HEK293 (cell line): ENCODE results near the gene PPARD.

Source experiments
- CTCF ChIA-PET: fragments of 350-600 bp; formaldehyde crosslinking; extraction: SDS; loops from one replicate; lab custom pipeline; 2021; ENCODE audit warnings: antibody characterized with exemption; lab: Yijun Ruan, JAX
- POLR2A ChIA-PET: fragments of 300-600 bp; formaldehyde crosslinking; extraction: SDS; loops from one replicate; lab custom pipeline; 2020; ENCODE audit warnings: antibody characterized with exemption, inconsistent platforms; lab: Yijun Ruan, JAX
- H3K27ac ChIP-seq: fragments of 200-500 bp; sonication (Bioruptor generic); 2 replicates; pipeline ENCODE4 v1.5.1; 2014; ENCODE audit warnings: low read depth, low read length, control low read depth, inconsistent platforms; ENCODE audit errors: extremely low read depth
- H3K36me3 ChIP-seq, 2 experiments: fragments of 200-500 bp in 1 of 2; sonication (Bioruptor generic) in 1 of 2; 1 replicate in 1 of 2; 2 replicates in 1 of 2; pipeline ENCODE4 v1.5.1; 2014 to 2017; ENCODE audit warnings: inconsistent platforms in 2 of 2, low read length in 2 of 2; ENCODE audit not compliant: control insufficient read depth in 2 of 2, insufficient read depth in 1 of 2
- H3K4me1 ChIP-seq: fragments of 200-500 bp; sonication (Bioruptor generic); 2 replicates; pipeline ENCODE4 v1.5.1; 2014; ENCODE audit warnings: mild to moderate bottlenecking, low read length, inconsistent platforms; ENCODE audit not compliant: control insufficient read depth, insufficient read depth
- H3K4me3 ChIP-seq: 2 replicates; pipeline ENCODE4 v1.5.1; 2011; ENCODE audit warnings: low read depth, mild to moderate bottlenecking, control low read depth, low read length, moderate library complexity
- H3K9me3 ChIP-seq: fragments of 200-500 bp; sonication (Bioruptor generic); 2 replicates; pipeline ENCODE4 v1.5.1; 2014; ENCODE audit warnings: low read depth, low read length, inconsistent platforms; ENCODE audit not compliant: control insufficient read depth, insufficient read depth
- GLIS2 ChIP-seq: fragments of 450-650 bp; formaldehyde crosslinking; IDR thresholded peaks from 2 replicates; pipeline ENCODE4 v1.5.1; 2016; ENCODE audit warnings: missing biosample characterization, missing genetic modification characterization
- OSR2 ChIP-seq: fragments of 450-650 bp; formaldehyde crosslinking; IDR thresholded peaks from 2 replicates; pipeline ENCODE4 v1.5.1; 2016; ENCODE audit warnings: missing biosample characterization, missing genetic modification characterization
- PRDM1 ChIP-seq: fragments of 450-650 bp; formaldehyde crosslinking; IDR thresholded peaks from 2 replicates; pipeline ENCODE4; 2016; ENCODE audit warnings: missing biosample characterization, missing genetic modification characterization
- REPIN1 ChIP-seq: fragments of 450-650 bp; formaldehyde crosslinking; IDR thresholded peaks from 2 replicates; pipeline ENCODE4 v1.5.1; 2017; ENCODE audit warnings: missing biosample characterization, missing genetic modification characterization, low read depth
- SCRT2 ChIP-seq: fragments of 450-650 bp; formaldehyde crosslinking; IDR thresholded peaks from 2 replicates; pipeline ENCODE4 v1.5.1; 2016; ENCODE audit warnings: missing biosample characterization, missing genetic modification characterization
- SP3 ChIP-seq: fragments of 450-650 bp; formaldehyde crosslinking; IDR thresholded peaks from 2 replicates; pipeline ENCODE4 v1.5.1; 2016; ENCODE audit warnings: missing biosample characterization, missing genetic modification characterization
- WT1 ChIP-seq: fragments of 450-650 bp; formaldehyde crosslinking; IDR thresholded peaks from 2 replicates; pipeline ENCODE4 v1.5.1; 2016; ENCODE audit warnings: missing biosample characterization, missing genetic modification characterization
- ZEB2 ChIP-seq: fragments of 450-650 bp; formaldehyde crosslinking; IDR thresholded peaks from 2 replicates; pipeline ENCODE4 v1.5.1; 2016; ENCODE audit warnings: missing biosample characterization, missing genetic modification characterization
- ZFP69B ChIP-seq: fragments of 450-650 bp; formaldehyde crosslinking; IDR thresholded peaks from 2 replicates; pipeline ENCODE4 v1.5.1; 2016; ENCODE audit warnings: missing biosample characterization, missing genetic modification characterization
- ZIC2 ChIP-seq: fragments of 450-650 bp; formaldehyde crosslinking; IDR thresholded peaks from 2 replicates; pipeline ENCODE4 v1.5.1; 2016; ENCODE audit warnings: missing biosample characterization, missing genetic modification characterization
- ZNF146 ChIP-seq: fragments of 450-650 bp; formaldehyde crosslinking; IDR thresholded peaks from 2 replicates; pipeline ENCODE4 v1.5.1; 2016; ENCODE audit warnings: missing biosample characterization, missing genetic modification characterization
- ZNF184 ChIP-seq: fragments of 450-650 bp; IDR thresholded peaks from 2 replicates; pipeline ENCODE4 v1.5.1; 2018; ENCODE audit warnings: missing biosample characterization, mild to moderate bottlenecking, missing genetic modification characterization
- ZNF211 ChIP-seq: fragments of 450-650 bp; formaldehyde crosslinking; IDR thresholded peaks from 2 replicates; pipeline ENCODE4 v1.5.1; 2016; ENCODE audit warnings: low read depth, missing biosample characterization, missing genetic modification characterization
- ZNF335 ChIP-seq: fragments of 450-650 bp; formaldehyde crosslinking; conservative IDR thresholded peaks from 2 replicates; pipeline ENCODE4 v1.5.1; 2016; ENCODE audit warnings: missing biosample characterization, missing genetic modification characterization
- ZNF354C ChIP-seq: fragments of 450-650 bp; formaldehyde crosslinking; IDR thresholded peaks from 2 replicates; pipeline ENCODE4 v1.5.1; 2016; ENCODE audit warnings: missing biosample characterization, missing genetic modification characterization, low read depth, borderline replicate concordance
- ZNF391 ChIP-seq: fragments of 450-650 bp; formaldehyde crosslinking; IDR thresholded peaks from 2 replicates; pipeline ENCODE4 v1.5.1; 2016; ENCODE audit warnings: low read depth, missing biosample characterization, missing genetic modification characterization, borderline replicate concordance
- ZNF549 ChIP-seq: fragments of 450-650 bp; IDR thresholded peaks from 2 replicates; pipeline ENCODE4 v1.5.1; 2018; ENCODE audit warnings: missing biosample characterization, missing genetic modification characterization, mild to moderate bottlenecking, inconsistent platforms, moderate library complexity
- ZNF623 ChIP-seq: fragments of 450-650 bp; formaldehyde crosslinking; IDR thresholded peaks from 2 replicates; pipeline ENCODE4 v1.5.1; 2016; ENCODE audit warnings: missing biosample characterization, missing genetic modification characterization
- ZNF664 ChIP-seq: fragments of 450-650 bp; formaldehyde crosslinking; IDR thresholded peaks from 2 replicates; pipeline ENCODE4 v1.5.1; 2016; ENCODE audit warnings: missing biosample characterization, missing genetic modification characterization
- ZNF791 ChIP-seq: fragments of 450-650 bp; formaldehyde crosslinking; IDR thresholded peaks from 2 replicates; pipeline ENCODE4 v1.5.1; 2016; ENCODE audit warnings: missing biosample characterization, missing genetic modification characterization
- ZNF837 ChIP-seq: fragments of 450-650 bp; formaldehyde crosslinking; IDR thresholded peaks from 2 replicates; pipeline ENCODE4 v1.5.1; 2016; ENCODE audit warnings: missing biosample characterization, missing genetic modification characterization
- ZXDB ChIP-seq: fragments of 450-650 bp; formaldehyde crosslinking; IDR thresholded peaks from 2 replicates; pipeline ENCODE4 v1.5.1; 2016; ENCODE audit warnings: missing biosample characterization, missing genetic modification characterization
- TF ChIP-seq, protein P1 (sequence below): fragments of 450-650 bp; formaldehyde crosslinking; IDR thresholded peaks from 2 replicates; pipeline ENCODE4 v1.5.1; 2017; ENCODE audit warnings: missing biosample characterization, missing genetic modification characterization
- TF ChIP-seq, protein P2 (sequence below): fragments of 450-650 bp; formaldehyde crosslinking; IDR thresholded peaks from 2 replicates; pipeline ENCODE4 v1.5.1; 2016; ENCODE audit warnings: missing biosample characterization, missing genetic modification characterization
- TF ChIP-seq, protein P3 (sequence below): fragments of 450-650 bp; formaldehyde crosslinking; IDR thresholded peaks from 2 replicates; pipeline ENCODE4 v1.5.1; 2017; ENCODE audit warnings: missing biosample characterization, mild to moderate bottlenecking, missing genetic modification characterization, moderate library complexity
- TF ChIP-seq, protein P4 (sequence below): fragments of 450-650 bp; formaldehyde crosslinking; IDR thresholded peaks from 2 replicates; pipeline ENCODE4 v1.5.1; 2016; ENCODE audit warnings: missing biosample characterization, missing genetic modification characterization
- TF ChIP-seq, protein P5 (sequence below): fragments of 450-650 bp; formaldehyde crosslinking; IDR thresholded peaks from 2 replicates; pipeline ENCODE4 v1.5.1; 2016; ENCODE audit warnings: missing biosample characterization, missing genetic modification characterization

PPARD gene

DNA sequence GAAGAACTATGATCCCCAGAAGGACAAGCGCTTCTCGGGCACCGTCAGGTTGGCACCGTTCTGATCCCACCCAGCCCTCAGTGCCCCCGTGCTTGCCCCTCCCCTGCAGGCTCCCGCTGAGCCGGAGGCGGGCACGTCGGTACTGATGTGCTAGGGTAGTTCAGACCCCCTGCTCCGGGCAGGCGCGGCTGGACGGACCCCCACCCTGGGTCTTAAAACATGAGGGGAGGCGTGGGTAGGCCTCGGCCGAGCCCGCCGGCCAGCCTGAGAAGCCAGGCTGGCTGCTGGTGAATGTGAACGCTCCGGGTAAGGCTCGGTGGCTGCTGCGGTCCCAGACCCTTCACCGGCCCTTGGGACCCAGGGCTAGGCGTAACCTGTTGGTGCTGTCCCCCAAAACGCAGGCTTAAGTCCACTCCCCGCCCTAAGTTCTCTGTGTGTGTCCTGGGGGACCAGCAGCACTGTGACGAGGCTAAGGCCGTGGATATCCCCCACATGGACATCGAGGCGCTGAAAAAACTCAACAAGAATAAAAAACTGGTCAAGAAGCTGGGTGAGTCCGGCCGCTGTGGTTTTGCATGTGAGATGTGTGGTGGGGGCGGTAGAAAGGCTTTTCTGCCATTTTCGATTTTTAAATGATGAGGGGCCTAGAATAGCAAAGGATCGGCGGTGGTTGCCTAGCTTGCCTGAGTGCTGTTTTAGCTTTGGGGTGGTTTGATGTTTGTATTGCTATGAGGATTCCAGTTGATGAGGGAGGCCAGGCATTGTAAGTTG, 126.8 kb downstream of the PPARD start (continued):
- TF ChIP-seq, protein P1, sequence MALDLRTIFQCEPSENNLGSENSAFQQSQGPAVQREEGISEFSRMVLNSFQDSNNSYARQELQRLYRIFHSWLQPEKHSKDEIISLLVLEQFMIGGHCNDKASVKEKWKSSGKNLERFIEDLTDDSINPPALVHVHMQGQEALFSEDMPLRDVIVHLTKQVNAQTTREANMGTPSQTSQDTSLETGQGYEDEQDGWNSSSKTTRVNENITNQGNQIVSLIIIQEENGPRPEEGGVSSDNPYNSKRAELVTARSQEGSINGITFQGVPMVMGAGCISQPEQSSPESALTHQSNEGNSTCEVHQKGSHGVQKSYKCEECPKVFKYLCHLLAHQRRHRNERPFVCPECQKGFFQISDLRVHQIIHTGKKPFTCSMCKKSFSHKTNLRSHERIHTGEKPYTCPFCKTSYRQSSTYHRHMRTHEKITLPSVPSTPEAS = no peak
- TF ChIP-seq ZNF211 (tag by site-specific recombination) = no peak
- 0 out of 2 replicates have a peak, but pooled peaks have one; percentile 25 for TF ChIP-seq ZNF837
- no peak for TF ChIP-seq ZNF549 (tag by site-specific recombination)
- TF ChIP-seq ZNF335 (tag by site-specific recombination) = peak; percentile 86; the same call in 1 of the 2 replicates
- no peak for TF ChIP-seq ZNF391 (tag by site-specific recombination)
- TF ChIP-seq OSR2 (tag by site-specific recombination) = no peak
- no peak for TF ChIP-seq ZFP69B
- TF ChIP-seq GLIS2 (tag by site-specific recombination) = peak; percentile 65
- TF ChIP-seq ZNF791 (tag by site-specific recombination) = no peak
- TF ChIP-seq ZNF623 (tag by site-specific recombination) = no peak
- TF ChIP-seq ZNF354C (tag by site-specific recombination) = no peak
- TF ChIP-seq, protein P2, sequence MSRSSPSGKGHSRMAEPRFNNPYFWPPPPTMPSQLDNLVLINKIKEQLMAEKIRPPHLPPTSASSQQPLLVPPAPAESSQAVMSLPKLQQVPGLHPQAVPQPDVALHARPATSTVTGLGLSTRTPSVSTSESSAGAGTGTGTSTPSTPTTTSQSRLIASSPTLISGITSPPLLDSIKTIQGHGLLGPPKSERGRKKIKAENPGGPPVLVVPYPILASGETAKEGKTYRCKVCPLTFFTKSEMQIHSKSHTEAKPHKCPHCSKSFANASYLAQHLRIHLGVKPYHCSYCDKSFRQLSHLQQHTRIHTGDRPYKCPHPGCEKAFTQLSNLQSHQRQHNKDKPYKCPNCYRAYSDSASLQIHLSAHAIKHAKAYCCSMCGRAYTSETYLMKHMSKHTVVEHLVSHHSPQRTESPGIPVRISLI = no peak
- peak; percentile 29; the same call in 1 of the 2 replicates for TF ChIP-seq ZIC2 (tag by site-specific recombination)
- TF ChIP-seq SCRT2 (tag by site-specific recombination) = peak; percentile 25; the same call in 1 of the 2 replicates

DNA sequence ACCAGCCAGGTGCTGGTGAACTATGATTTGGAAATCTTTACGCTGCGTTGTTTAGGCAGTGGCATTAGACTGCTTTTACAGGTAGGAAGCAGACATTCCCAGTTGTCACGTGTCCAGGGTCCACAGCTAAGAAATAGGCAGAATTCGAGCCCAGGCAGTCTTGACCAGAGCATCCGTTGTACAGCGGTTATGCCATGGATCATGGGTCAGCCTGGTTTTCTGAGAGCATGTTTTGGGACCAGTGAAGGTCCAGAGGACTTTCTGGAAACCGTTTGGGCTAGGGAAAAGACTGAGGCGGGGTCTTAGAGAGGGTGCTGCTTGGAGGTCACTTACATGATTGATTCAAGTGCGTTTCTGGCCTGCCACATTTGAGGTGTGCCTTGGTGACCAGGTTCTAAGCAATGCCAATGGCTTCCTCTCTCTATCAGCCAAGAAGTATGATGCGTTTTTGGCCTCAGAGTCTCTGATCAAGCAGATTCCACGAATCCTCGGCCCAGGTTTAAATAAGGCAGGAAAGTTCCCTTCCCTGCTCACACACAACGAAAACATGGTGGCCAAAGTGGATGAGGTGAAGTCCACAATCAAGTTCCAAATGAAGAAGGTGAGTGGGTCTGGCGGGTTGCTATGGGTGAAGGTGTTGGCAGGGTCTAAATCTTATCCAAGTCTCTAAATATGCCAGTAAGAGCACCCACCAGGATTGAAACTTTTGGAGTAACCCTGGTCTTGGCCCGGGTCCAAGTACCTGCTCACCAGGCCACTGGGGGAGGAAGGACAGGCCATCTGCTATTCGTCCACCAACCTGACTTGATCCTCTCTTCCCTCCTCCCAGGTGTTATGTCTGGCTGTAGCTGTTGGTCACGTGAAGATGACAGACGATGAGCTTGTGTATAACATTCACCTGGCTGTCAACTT, 127.6 kb downstream of the PPARD start:
- H3K36me3 ChIP-seq = peaks cover 13 to 85% of the 10 kb centered on the region in 2 experiments; a peak in 2 of 3 replicates
- ChIA-PET POLR2A (interaction anchor here (0.9 to 9.5 kb wide), 7 partner anchors 12 to 217 kb away, joined by 3 to 198 read pairs (median 24); partner anchors contain the start of genes FANCE and TEAD3), CTCF (interaction anchor here (0.6 to 1.8 kb wide), 6 partner anchors 10 to 427 kb away, joined by 3 to 8 read pairs (median 3); partner anchors contain the start of gene PPARD)
- no peaks in the 10 kb centered on the region for H3K9me3 ChIP-seq
- peak overlapping the region; percentile 100 for H3K27ac ChIP-seq
- H3K4me3 ChIP-seq = peak overlapping the region; percentile 80
- H3K4me1 ChIP-seq = 0 out of 2 replicates have a peak, but pooled peaks cover 5% of the 10 kb centered on the region
- TF ChIP-seq PRDM1 (tag by site-specific recombination) (no peak), ZNF184 (peak; percentile 27; the same call in 1 of the 2 replicates), OSR2 (tag by site-specific recombination) (no peak), ZNF146 (tag by site-specific recombination) (no peak), REPIN1 (no peak), ZEB2 (tag by site-specific recombination) (peak; percentile 37; the same call in 1 of the 2 replicates), ZNF664 (no peak), SP3 (0 out of 2 replicates have a peak, but pooled peaks have one; percentile 8), ZXDB (tag by site-specific recombination) (0 out of 2 replicates have a peak, but pooled peaks have one; percentile 8), WT1 (no peak)
- TF ChIP-seq, protein P3, sequence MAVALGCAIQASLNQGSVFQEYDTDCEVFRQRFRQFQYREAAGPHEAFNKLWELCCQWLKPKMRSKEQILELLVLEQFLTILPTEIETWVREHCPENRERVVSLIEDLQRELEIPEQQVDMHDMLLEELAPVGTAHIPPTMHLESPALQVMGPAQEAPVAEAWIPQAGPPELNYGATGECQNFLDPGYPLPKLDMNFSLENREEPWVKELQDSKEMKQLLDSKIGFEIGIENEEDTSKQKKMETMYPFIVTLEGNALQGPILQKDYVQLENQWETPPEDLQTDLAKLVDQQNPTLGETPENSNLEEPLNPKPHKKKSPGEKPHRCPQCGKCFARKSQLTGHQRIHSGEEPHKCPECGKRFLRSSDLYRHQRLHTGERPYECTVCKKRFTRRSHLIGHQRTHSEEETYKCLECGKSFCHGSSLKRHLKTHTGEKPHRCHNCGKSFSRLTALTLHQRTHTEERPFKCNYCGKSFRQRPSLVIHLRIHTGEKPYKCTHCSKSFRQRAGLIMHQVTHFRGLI (tag by site-specific recombination) = no peak
- TF ChIP-seq, protein P4, sequence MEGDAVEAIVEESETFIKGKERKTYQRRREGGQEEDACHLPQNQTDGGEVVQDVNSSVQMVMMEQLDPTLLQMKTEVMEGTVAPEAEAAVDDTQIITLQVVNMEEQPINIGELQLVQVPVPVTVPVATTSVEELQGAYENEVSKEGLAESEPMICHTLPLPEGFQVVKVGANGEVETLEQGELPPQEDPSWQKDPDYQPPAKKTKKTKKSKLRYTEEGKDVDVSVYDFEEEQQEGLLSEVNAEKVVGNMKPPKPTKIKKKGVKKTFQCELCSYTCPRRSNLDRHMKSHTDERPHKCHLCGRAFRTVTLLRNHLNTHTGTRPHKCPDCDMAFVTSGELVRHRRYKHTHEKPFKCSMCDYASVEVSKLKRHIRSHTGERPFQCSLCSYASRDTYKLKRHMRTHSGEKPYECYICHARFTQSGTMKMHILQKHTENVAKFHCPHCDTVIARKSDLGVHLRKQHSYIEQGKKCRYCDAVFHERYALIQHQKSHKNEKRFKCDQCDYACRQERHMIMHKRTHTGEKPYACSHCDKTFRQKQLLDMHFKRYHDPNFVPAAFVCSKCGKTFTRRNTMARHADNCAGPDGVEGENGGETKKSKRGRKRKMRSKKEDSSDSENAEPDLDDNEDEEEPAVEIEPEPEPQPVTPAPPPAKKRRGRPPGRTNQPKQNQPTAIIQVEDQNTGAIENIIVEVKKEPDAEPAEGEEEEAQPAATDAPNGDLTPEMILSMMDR (tag by site-specific recombination) = no peak
- TF ChIP-seq, protein P5, sequence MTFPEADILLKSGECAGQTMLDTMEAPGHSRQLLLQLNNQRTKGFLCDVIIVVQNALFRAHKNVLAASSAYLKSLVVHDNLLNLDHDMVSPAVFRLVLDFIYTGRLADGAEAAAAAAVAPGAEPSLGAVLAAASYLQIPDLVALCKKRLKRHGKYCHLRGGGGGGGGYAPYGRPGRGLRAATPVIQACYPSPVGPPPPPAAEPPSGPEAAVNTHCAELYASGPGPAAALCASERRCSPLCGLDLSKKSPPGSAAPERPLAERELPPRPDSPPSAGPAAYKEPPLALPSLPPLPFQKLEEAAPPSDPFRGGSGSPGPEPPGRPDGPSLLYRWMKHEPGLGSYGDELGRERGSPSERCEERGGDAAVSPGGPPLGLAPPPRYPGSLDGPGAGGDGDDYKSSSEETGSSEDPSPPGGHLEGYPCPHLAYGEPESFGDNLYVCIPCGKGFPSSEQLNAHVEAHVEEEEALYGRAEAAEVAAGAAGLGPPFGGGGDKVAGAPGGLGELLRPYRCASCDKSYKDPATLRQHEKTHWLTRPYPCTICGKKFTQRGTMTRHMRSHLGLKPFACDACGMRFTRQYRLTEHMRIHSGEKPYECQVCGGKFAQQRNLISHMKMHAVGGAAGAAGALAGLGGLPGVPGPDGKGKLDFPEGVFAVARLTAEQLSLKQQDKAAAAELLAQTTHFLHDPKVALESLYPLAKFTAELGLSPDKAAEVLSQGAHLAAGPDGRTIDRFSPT (tag by site-specific recombination) = 0 out of 2 replicates have a peak, but pooled peaks have one; percentile 32
